HG03442 (cell line): ENCODE data around the gene PAX5.

ENCODE experiments used
- ATAC-seq: cut with Tn5 transposase; IDR thresholded peaks from one replicate; pipeline ENCODE4 v1.9.1; 2021; ENCODE audit warnings: mild to moderate bottlenecking, moderate library complexity; ENCODE audit not compliant: unreplicated experiment

The PAX5 gene

DNA sequence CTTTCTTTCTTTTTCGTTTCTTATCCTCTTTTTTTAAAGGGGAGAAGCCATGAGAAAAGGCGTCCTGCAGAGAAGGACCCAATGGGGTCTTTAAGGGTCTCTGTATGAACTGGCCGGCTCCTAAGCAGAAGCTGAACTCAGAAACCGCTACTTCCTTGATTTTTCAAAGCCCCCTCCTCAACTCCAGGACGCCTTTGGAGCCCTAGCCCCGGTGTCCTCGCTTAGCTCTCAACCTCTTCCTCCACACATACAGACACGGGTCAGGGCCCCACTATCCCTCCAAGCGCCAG lies 8.3 kb downstream of the PAX5 start:
- no peak for ATAC-seq

DNA sequence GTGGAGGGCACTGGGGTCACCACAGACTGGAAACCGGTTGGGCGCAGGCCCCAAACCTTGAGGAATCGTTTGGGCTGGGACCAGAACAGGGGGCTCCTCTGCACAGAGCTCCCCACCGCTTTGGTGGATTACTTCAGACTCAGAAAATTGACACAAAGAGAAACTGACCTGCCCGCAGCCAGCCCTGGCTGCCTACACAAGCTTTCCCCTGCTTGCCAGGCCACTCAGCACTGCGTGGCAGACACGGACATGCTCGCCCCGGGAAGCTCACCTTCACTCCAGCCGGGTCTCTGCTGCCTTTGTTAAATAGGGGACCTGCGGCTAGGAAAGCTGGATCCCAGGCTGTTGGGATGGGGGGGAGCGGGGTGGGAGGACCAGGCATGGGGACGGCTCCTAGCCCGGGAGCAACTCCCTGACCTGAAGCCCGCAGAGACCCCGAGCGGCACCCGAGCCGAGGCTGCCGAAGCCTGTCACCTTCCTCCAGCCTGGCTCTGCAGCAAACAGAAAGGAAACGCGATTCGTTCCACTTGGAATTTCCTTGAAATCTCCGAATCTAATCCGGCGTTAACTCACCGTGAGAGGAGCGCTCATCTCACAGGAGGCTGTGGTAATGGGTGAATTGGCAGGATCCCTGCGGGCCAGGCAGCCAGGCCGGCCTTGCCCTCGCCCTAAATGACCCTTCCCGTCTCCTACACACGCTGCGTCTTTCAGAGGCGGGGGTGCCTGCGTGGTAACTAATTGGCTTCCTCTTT lies 8.8 kb downstream of the PAX5 start:
- no peak for ATAC-seq

DNA sequence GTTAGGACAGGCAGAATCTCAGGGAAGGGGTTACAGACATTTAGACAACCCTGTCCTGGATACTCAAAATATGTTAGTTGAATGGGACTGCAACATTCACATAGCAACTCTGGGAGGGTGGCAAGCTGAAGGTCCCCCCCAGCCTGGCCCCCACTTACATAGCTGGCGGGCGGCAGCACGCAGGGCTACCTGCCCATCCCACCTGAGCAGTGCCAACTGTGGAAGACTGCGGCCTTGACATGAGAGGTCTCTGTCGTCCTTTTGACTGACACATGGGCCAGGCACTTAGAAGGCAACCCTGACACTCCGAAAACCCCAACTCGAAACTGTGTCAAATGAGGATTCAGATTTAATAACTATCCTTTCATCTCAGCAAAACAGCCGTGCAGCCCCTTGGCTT lies 16.5 kb downstream of the PAX5 start:
- no peak for ATAC-seq

DNA sequence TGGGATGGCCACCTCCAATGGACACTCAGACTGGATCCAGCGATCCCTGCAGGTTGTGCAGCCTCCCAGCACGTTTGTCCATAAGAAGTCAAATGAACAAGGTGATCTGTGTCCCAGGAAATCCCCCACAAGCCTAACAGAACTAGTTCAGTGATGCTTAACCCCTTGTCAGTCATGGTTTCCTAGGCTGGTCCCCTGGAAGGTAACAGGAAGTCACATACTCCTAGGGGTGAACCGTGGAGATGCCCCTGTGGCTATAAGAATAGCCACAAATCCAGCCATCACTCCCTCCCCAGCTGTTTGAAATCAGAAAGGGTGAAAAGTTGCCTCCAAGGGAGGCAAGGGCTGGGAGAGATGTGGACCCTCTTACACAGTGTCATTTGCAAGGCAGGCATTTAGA lies 22.5 kb downstream of the PAX5 start:
- ATAC-seq = no peak

GRCh38 chr9:37010976-37011375 lies 23.1 kb downstream of the PAX5 start:
- ATAC-seq = no peak

- ATAC-seq = peak; percentile 35
These were observed 23.9 kb downstream of the PAX5 start for GRCh38 chr9:37010180-37010579.

GRCh38 chr9:37007295-37007694 lies 26.8 kb downstream of the PAX5 start:
- no peak for ATAC-seq

DNA sequence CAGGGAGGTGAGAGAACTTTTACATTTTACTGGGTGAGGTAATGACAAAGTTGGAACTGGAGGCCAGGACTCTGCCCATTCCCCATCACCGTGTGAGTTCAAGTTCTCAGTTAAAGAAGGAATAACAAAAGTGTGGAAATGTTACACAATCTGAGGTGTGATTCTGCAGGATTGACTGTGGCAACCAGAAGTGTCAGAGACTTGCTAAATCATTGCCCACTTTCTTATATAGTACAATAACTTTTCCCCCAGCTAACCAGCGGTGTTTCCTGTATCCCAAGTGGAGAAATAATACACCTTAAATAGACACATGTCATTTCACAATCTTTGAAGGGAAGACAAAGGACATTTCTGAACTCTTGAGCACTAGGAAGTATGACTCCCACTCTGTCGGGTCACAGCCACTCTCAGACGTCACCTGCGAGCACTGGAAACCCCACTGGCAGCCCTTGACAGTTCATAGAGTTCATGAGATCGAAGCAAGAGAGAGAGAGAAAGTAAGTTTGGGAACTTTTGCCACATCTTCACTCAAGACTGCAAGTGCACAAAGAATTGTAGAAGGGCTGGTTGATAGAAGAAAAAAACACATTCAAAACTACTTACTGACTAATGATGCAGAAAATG lies 28.4 kb downstream of the PAX5 start:
- ATAC-seq = peak; percentile 37

DNA sequence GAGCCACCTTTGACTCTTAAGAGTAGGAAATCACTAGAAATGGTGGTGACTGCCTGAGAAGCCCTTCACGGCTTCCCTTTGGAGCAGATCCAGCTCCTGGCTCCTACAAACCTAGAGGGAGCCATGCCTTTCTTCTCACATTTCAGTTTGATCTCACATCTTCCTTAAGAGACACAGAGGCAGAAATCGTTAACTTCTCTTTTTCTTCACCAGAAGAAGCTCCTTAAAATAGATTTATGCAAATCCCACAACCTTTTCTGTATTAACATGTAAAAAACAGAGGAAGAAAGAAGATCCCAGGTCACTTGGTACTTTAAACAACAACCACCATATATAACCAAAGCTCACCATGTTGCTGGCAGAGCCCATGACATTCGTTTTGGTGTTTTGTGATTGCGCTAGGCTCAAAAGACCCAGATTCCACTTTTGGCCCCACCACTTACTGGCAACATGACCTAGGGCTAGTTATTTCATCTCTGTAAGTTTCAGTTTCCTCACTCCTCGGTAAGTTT lies 29.6 kb downstream of the PAX5 start:
- ATAC-seq = peak; percentile 27

- no peak for ATAC-seq
These were observed 31.5 kb downstream of the PAX5 start for GRCh38 chr9:37002413-37003217.

DNA sequence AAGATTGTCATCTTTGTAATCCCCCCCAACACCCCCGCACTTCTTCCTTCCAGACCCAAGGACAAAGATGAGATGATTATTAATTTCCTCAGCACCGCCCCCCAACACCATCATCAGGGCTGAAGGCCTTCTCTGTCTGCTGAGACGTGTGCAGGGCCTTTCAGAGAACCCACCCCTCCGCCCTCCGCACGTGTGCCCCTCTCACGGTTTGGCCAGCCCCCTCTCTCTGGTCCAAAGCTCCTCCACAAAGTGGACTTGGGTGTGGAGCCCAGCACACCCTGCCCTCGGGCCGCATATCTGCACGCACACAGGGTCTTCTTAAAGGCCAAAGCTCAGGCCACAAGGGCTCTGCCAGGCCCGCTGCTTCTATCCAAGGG lies 32.0 kb downstream of the PAX5 start:
- ATAC-seq = no peak

- ATAC-seq = no peak
These were observed 32.6 kb downstream of the PAX5 start for GRCh38 chr9:37001459-37001858.

- ATAC-seq = no peak
These were observed 34.2 kb downstream of the PAX5 start for GRCh38 chr9:36999728-37000333.

DNA sequence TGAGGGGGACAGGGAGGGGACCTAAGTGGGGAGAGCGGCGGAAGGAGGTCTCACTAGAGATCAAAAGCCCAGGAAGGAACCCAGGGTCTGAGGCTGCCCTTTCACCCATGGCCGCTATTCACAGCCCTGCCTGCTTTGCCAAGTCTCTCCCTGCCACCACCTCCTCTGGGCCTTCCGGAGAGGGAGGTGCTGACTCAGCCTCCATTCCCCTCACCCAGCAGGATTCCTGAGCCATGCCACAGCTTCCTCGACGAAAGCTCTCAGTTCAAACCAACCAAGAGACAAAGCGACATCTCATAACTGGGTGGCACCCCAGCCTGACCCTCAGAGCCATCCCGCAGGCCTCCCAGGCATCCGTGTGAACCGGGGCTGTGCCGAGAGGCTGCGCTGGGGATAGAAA lies 36.7 kb downstream of the PAX5 start:
- ATAC-seq = no peak

- no peak for ATAC-seq
These were observed 37.4 kb downstream of the PAX5 start for GRCh38 chr9:36996706-36997086.

- peak; percentile 26 for ATAC-seq
These were observed 38.0 kb downstream of the PAX5 start for GRCh38 chr9:36995927-36996705.

DNA sequence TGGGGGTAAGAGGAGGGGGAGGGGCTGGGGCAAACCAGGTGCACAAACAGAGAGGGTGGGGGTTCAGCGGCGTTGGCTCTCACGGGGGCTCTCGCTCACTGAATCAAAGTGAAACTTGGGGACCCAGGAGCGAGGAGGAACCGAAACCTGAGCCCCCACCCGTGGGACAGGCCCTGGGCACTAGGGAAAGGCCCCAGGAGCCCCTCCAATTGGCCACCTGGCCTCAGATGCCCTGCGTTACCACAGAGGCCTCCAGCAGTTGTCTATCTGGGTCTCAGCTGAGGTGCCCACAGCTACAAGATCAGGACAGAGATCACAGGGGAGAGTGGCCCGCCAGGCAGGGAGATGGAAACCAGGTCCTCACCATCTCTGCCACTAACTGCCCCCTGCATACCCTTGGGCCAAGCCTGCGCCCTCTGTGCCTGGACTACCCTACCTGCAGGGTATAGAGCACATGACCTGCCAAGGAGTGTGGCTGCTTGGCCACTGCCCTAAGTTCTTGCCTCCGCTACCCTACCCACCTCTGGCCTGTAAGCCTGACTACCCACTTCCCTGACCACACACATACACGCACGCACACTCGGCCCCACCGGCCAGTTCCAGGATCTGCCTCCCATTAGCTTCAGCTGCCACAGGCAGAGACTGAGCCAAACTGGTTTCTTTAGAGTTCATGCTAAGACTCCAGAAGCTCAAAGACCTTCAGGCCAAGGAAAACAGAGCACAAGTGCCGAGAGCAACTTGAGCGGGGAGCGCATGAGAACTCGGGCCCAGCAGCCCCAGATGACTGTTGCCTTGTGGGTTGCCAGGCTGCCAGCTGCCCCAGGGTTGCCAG lies 39.9 kb downstream of the PAX5 start:
- peak; percentile 55 for ATAC-seq

- no peak for ATAC-seq
These were observed 41.4 kb downstream of the PAX5 start for GRCh38 chr9:36992501-36993316.

GRCh38 chr9:36991516-36992134 lies 42.4 kb downstream of the PAX5 start:
- ATAC-seq = no peak
